SJCRH30 (cell line): Measurements from ENCODE around the gene DHCR7. TPM values are rescaled to one million over a fixed set of nuclear protein-coding genes. Genes with fewer than 3 reads are reported as not detected.

Experiments used
- DNase-seq, 2 experiments: peaks; one replicate each; pipeline ENCODE4 v3.0.0-alpha.2; 2015 to 2020
- H3K27ac ChIP-seq: fragments of 250-450 bp; sonication (Bioruptor Pico); 2 replicates; pipeline ENCODE4 v1.5.1; 2020; ENCODE audit warnings: mild to moderate bottlenecking, moderate library complexity
- H3K27me3 ChIP-seq: fragments of 250-450 bp; sonication (Bioruptor Pico); 2 replicates; pipeline ENCODE4 v1.5.1; 2020; ENCODE audit warnings: mild to moderate bottlenecking, moderate library complexity
- H3K36me3 ChIP-seq: fragments of 250-450 bp; sonication (Bioruptor Pico); 2 replicates; pipeline ENCODE4 v1.5.1; 2020; ENCODE audit warnings: mild to moderate bottlenecking, moderate library complexity
- H3K4me1 ChIP-seq: fragments of 250-450 bp; sonication (Bioruptor Pico); 2 replicates; pipeline ENCODE4 v1.5.1; 2020; ENCODE audit warnings: mild to moderate bottlenecking, moderate library complexity
- H3K4me3 ChIP-seq: fragments of 250-450 bp; sonication (Bioruptor Pico); 2 replicates; pipeline ENCODE4 v1.5.1; 2020; ENCODE audit warnings: mild to moderate bottlenecking, moderate library complexity
- H3K9me3 ChIP-seq: fragments of 250-450 bp; sonication (Bioruptor Pico); replicated peaks from 2 replicates; pipeline ENCODE4 v1.5.1; 2020; ENCODE audit warnings: mild to moderate bottlenecking, moderate library complexity
- total RNA-seq: library from RNA; depleted of rRNA; stranded (reverse); fragments of >200 nt; shearing (Covaris generic); gene quantifications from 2 replicates; pipeline ENCODE4 v1.2.3, GENCODE V29; 2014

Gene DHCR7
- total RNA-seq, 1 experiment from 2014 or later = 40.1 TPM

- H3K9me3 ChIP-seq = no peaks in the 10 kb centered on the region
- H3K27ac ChIP-seq = no peak overlapping the region
- no peaks in the 10 kb centered on the region; the same call in 1 of the 2 replicates for H3K36me3 ChIP-seq
- no peaks in the 10 kb centered on the region; the same call in 1 of the 2 replicates for H3K4me1 ChIP-seq
- no peak for DNase-seq
- no peak overlapping the region for H3K4me3 ChIP-seq
- H3K27me3 ChIP-seq = no peaks in the 10 kb centered on the region
These were observed 8.1 kb upstream of the DHCR7 start for GRCh38 chr11:71456294-71456693.

GRCh38 chr11:71454470-71455113 is 6.4 kb upstream of the DHCR7 start:
- H3K9me3 ChIP-seq = no peaks in the 10 kb centered on the region
- no peak overlapping the region for H3K27ac ChIP-seq
- no peak for DNase-seq
- H3K4me3 ChIP-seq = no peak overlapping the region
- H3K4me1 ChIP-seq = no peaks in the 10 kb centered on the region; the same call in 1 of the 2 replicates
- H3K36me3 ChIP-seq = no peaks in the 10 kb centered on the region; the same call in 1 of the 2 replicates
- no peaks in the 10 kb centered on the region for H3K27me3 ChIP-seq

GRCh38 chr11:71453918-71454304 is 5.7 kb upstream of the DHCR7 start:
- Histone ChIP-seq H3K4me1 (no peaks in the 10 kb centered on the region; the same call in 1 of the 2 replicates), H3K36me3 (no peaks in the 10 kb centered on the region; the same call in 1 of the 2 replicates), H3K9me3 (no peaks in the 10 kb centered on the region), H3K27me3 (no peaks in the 10 kb centered on the region), H3K4me3 (peak overlapping the region; percentile 97), H3K27ac (no peak overlapping the region)
- no peak for DNase-seq

- no peaks in the 10 kb centered on the region for H3K27me3 ChIP-seq
- H3K36me3 ChIP-seq = no peaks in the 10 kb centered on the region; the same call in 1 of the 2 replicates
- DNase-seq = peak; percentile 94
- peak within 1 kb of the TSS; percentile 48 for H3K27ac ChIP-seq
- no peaks in the 10 kb centered on the region; the same call in 1 of the 2 replicates for H3K4me1 ChIP-seq
- H3K4me3 ChIP-seq = peak within 1 kb of the TSS; percentile 97
- no peaks in the 10 kb centered on the region for H3K9me3 ChIP-seq
These were observed 5.1 kb upstream of the DHCR7 start, which contains the start of gene NADSYN1 for GRCh38 chr11:71453037-71453917. Gene NADSYN1, plus strand, starts transcription at chr11:71453203. Its CDS starts 94 bp downstream, at chr11:71453297.

- peak overlapping the region; percentile 97 for H3K4me3 ChIP-seq
- H3K27ac ChIP-seq = no peak overlapping the region
- H3K27me3 ChIP-seq = no peaks in the 10 kb centered on the region
- no peak for DNase-seq
- no peaks in the 10 kb centered on the region; the same call in 1 of the 2 replicates for H3K4me1 ChIP-seq
- H3K9me3 ChIP-seq = no peaks in the 10 kb centered on the region
- no peaks in the 10 kb centered on the region; the same call in 1 of the 2 replicates for H3K36me3 ChIP-seq
These were observed 4.2 kb upstream of the DHCR7 start for GRCh38 chr11:71452199-71453036.

- Histone ChIP-seq H3K4me3 (no peak overlapping the region), H3K27ac (no peak overlapping the region), H3K36me3 (peaks cover 4% of the 10 kb centered on the region; the same call in 1 of the 2 replicates), H3K4me1 (no peaks in the 10 kb centered on the region; the same call in 1 of the 2 replicates), H3K27me3 (no peaks in the 10 kb centered on the region), H3K9me3 (no peaks in the 10 kb centered on the region)
- DNase-seq = no peak
These were observed 3.5 kb upstream of the DHCR7 start for GRCh38 chr11:71451596-71452198.

GRCh38 chr11:71450939-71451338 is 2.7 kb upstream of the DHCR7 start:
- H3K4me3 ChIP-seq = no peak overlapping the region
- peaks cover 10% of the 10 kb centered on the region; the same call in 1 of the 2 replicates for H3K36me3 ChIP-seq
- no peaks in the 10 kb centered on the region for H3K27me3 ChIP-seq
- no peaks in the 10 kb centered on the region; the same call in 1 of the 2 replicates for H3K4me1 ChIP-seq
- DNase-seq = no peak
- no peak overlapping the region for H3K27ac ChIP-seq
- 0 out of 2 replicates have a peak, but pooled peaks cover 4% of the 10 kb centered on the region for H3K9me3 ChIP-seq

GRCh38 chr11:71450507-71450906 is 2.3 kb upstream of the DHCR7 start:
- H3K9me3 ChIP-seq = 0 out of 2 replicates have a peak, but pooled peaks cover 4% of the 10 kb centered on the region
- no peak overlapping the region for H3K27ac ChIP-seq
- peaks cover 12% of the 10 kb centered on the region; the same call in 1 of the 2 replicates for H3K36me3 ChIP-seq
- H3K27me3 ChIP-seq = no peaks in the 10 kb centered on the region
- DNase-seq = no peak
- H3K4me1 ChIP-seq = no peaks in the 10 kb centered on the region; the same call in 1 of the 2 replicates
- no peak overlapping the region for H3K4me3 ChIP-seq

GRCh38 chr11:71449596-71449995 is 1.4 kb upstream of the DHCR7 start:
- Histone ChIP-seq H3K27ac (no peak overlapping the region), H3K4me1 (no peaks in the 10 kb centered on the region; the same call in 1 of the 2 replicates)
- DNase-seq = no peak

GRCh38 chr11:71447791-71448256 is 369 bp downstream of the DHCR7 start:
- no peaks in the 10 kb centered on the region for H3K27me3 ChIP-seq
- H3K36me3 ChIP-seq = peaks cover 19% of the 10 kb centered on the region; the same call in 1 of the 2 replicates
- H3K4me3 ChIP-seq = peak overlapping the region; percentile 69
- H3K4me1 ChIP-seq = no peaks in the 10 kb centered on the region
- H3K9me3 ChIP-seq = 0 out of 2 replicates have a peak, but pooled peaks cover 4% of the 10 kb centered on the region
- peak; percentile 49 to 55 for DNase-seq
- peak overlapping the region; percentile 24 for H3K27ac ChIP-seq

More at GRCh38 chr11:71449596-71449995, 1.4 kb upstream of the DHCR7 start:
- Histone ChIP-seq H3K27me3 (no peaks in the 10 kb centered on the region), H3K4me3 (peak overlapping the region; percentile 69), H3K9me3 (0 out of 2 replicates have a peak, but pooled peaks cover 4% of the 10 kb centered on the region), H3K36me3 (peaks cover 17% of the 10 kb centered on the region; the same call in 1 of the 2 replicates)

- DNase-seq = no peak
- H3K4me1 ChIP-seq = no peaks in the 10 kb centered on the region
- H3K4me3 ChIP-seq = peak overlapping the region; percentile 69
- peaks cover 19% of the 10 kb centered on the region; the same call in 1 of the 2 replicates for H3K36me3 ChIP-seq
- 0 out of 2 replicates have a peak, but pooled peaks cover 4% of the 10 kb centered on the region for H3K9me3 ChIP-seq
- H3K27ac ChIP-seq = no peak overlapping the region
- no peaks in the 10 kb centered on the region for H3K27me3 ChIP-seq
These were observed 1.1 kb downstream of the DHCR7 start for GRCh38 chr11:71446942-71447688.

- Histone ChIP-seq H3K27ac (no peak overlapping the region), H3K4me3 (no peak overlapping the region), H3K4me1 (no peaks in the 10 kb centered on the region), H3K9me3 (0 out of 2 replicates have a peak, but pooled peaks cover 4% of the 10 kb centered on the region), H3K27me3 (no peaks in the 10 kb centered on the region), H3K36me3 (peaks cover 19% of the 10 kb centered on the region; the same call in 1 of the 2 replicates)
- no peak for DNase-seq
These were observed 2.0 kb downstream of the DHCR7 start for GRCh38 chr11:71446150-71446549.

GRCh38 chr11:71444811-71445210 is 3.4 kb downstream of the DHCR7 start:
- Histone ChIP-seq H3K36me3 (peaks cover 20% of the 10 kb centered on the region; the same call in 1 of the 2 replicates), H3K27me3 (no peaks in the 10 kb centered on the region), H3K9me3 (0 out of 2 replicates have a peak, but pooled peaks cover 4% of the 10 kb centered on the region), H3K27ac (no peak overlapping the region), H3K4me1 (no peaks in the 10 kb centered on the region), H3K4me3 (no peak overlapping the region)
- no peak for DNase-seq
